Nephron progenitor cell (in vitro differentiated cells): ENCODE data around the gene POLR3A.
"Not testable (repeated sequence)": the region's sequence is repeated elsewhere in the genome, so short reads cannot be mapped to it uniquely, and the experiment has no call there.

Experiments
- DNase-seq: peaks from one replicate; pipeline ENCODE4 v3.0.0; 2021
- H3K27ac Mint-ChIP-seq: 2 replicates; pipeline ENCODE4 v1.8.0; 2021; ENCODE audit warnings: mild to moderate bottlenecking, moderate library complexity, mixed read lengths
- H3K27me3 Mint-ChIP-seq: 2 replicates; pipeline ENCODE4 v1.8.0; 2021; ENCODE audit warnings: mild to moderate bottlenecking, low read depth, mixed read lengths; ENCODE audit not compliant: poor library complexity
- H3K36me3 Mint-ChIP-seq: 2 replicates; pipeline ENCODE4 v1.8.0; 2021; ENCODE audit warnings: low read depth, mixed read lengths
- H3K4me1 Mint-ChIP-seq: 2 replicates; pipeline ENCODE4 v1.8.0; 2021; ENCODE audit warnings: mixed read lengths
- H3K4me3 Mint-ChIP-seq: 2 replicates; pipeline ENCODE4 v1.8.0; 2021; ENCODE audit warnings: mild to moderate bottlenecking, moderate library complexity, mixed read lengths
- H3K9me3 Mint-ChIP-seq: 2 replicates; pipeline ENCODE4 v1.8.0; 2021; ENCODE audit warnings: mild to moderate bottlenecking, moderate library complexity, mixed read lengths
- CTCF ChIP-seq: fragments of 200-600 bp; sonication (generic); IDR thresholded peaks from 2 replicates; pipeline ENCODE4 v1.5.0; 2021; ENCODE audit warnings: antibody characterized with exemption

POLR3A gene

DNA sequence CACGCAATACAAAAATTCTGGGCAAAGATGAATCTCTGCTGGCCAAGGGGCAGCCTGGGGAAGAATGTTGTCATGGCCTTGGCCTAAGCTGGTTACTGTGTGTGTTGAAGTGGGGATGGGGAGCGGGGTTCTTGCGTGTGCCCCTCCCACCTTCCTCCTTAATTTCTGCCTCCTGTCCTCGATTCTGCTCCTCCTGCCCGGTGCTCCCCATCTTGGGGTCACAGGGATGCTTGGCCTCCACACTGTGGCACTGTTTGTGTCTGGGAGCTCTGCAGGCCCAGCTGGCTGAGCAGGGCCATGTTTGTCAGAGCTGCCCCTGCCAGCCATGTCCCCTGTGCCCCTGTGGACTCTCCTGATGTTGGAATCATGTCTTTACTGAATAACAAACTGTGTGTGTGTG lies 41.4 kb upstream of the POLR3A start:
- peaks cover 24% of the 10 kb centered on the region for H3K9me3 Mint-ChIP-seq
- no peak overlapping the region for H3K4me3 Mint-ChIP-seq
- H3K27me3 Mint-ChIP-seq: peaks cover 2% of the 10 kb centered on the region
- H3K4me1 Mint-ChIP-seq: peaks cover 14% of the 10 kb centered on the region
- no peak overlapping the region for H3K27ac Mint-ChIP-seq
- peaks cover 5% of the 10 kb centered on the region for H3K36me3 Mint-ChIP-seq
- DNase-seq: no peak
- no peak for TF ChIP-seq CTCF

DNA sequence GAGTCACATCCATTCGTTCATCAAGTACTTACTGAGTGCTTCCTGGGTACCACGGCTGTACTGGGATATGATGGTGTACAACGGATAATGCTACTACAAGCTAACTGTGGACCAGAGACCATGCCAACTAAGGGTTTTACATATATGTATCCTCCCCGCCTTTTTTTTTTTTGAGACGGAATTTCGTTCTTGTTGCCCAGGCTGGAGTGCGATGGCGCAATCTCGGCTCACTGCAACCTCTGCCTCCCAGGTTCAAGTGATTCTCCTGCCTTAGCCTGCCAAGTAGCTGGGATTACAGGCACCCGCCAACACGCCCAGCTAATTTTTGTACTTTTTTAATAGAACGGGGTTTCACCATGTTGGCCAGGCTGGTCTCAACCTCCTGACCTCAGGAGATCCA lies 40.7 kb upstream of the POLR3A start:
- DNase-seq, H3K4me3 Mint-ChIP-seq, H3K27ac Mint-ChIP-seq, H3K27me3 Mint-ChIP-seq, H3K36me3 Mint-ChIP-seq: not testable (repeated sequence)
- peaks cover 18% of the 10 kb centered on the region for H3K9me3 Mint-ChIP-seq
- H3K4me1 Mint-ChIP-seq: peaks cover 18% of the 10 kb centered on the region

DNA sequence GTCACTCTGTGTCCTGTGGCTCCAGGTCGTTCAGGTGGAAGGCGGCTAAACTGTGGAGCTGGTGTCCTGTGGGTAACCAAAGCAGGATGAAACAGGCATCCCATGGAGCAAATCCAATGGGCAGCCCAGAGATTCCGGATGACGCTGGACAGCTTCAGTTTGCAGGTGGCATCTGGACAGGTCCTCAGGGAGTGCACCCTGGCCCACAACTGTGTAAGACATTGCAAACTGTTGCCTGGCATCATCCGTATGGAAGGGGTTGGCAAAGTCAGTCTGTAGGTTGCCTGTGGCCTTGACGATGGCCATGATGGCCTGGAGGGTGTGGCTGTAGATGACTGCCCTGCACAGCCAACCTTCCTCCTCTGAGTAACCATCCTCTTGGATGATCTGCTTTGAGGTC lies 39.8 kb upstream of the POLR3A start:
- no peak for TF ChIP-seq CTCF
- no peak for DNase-seq
- no peak overlapping the region for H3K27ac Mint-ChIP-seq
- H3K9me3 Mint-ChIP-seq: peaks cover 11% of the 10 kb centered on the region
- peaks cover 2% of the 10 kb centered on the region for H3K27me3 Mint-ChIP-seq
- no peak overlapping the region for H3K4me3 Mint-ChIP-seq
- H3K36me3 Mint-ChIP-seq: peaks cover 2% of the 10 kb centered on the region
- peaks cover 18% of the 10 kb centered on the region for H3K4me1 Mint-ChIP-seq

- H3K4me1 Mint-ChIP-seq: peaks cover 21% of the 10 kb centered on the region
- no peak for TF ChIP-seq CTCF
- H3K36me3 Mint-ChIP-seq: no peaks in the 10 kb centered on the region
- no peak overlapping the region for H3K27ac Mint-ChIP-seq
- peaks cover 6% of the 10 kb centered on the region for H3K27me3 Mint-ChIP-seq
- H3K4me3 Mint-ChIP-seq: no peak overlapping the region
- no peaks in the 10 kb centered on the region for H3K9me3 Mint-ChIP-seq
- DNase-seq: no peak
Measured at GRCh38 chr10:78066728-78067430, 37.6 kb upstream of the POLR3A start.

DNA sequence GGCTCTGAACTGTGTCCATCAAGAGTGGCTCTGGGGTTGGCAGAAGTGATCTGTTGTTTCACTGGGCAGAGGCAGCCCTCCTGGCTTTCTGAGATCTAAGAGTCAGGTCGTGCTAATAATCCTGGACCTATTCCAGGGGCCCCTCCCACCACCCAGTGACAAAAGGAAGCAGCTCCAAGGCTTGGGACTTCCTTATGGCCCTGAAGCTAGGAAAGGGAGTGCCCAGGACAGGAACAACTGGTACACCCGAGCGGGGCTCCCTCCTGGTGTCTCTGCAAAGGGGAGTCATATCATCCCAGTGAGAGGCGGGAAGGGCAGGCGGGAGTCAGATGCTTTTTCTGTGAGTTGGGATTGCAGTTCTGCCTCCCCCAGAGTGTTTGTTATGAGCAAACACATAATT lies 36.7 kb upstream of the POLR3A start:
- H3K4me1 Mint-ChIP-seq: peaks cover 21% of the 10 kb centered on the region
- peaks cover 6% of the 10 kb centered on the region for H3K27me3 Mint-ChIP-seq
- no peak overlapping the region for H3K27ac Mint-ChIP-seq
- no peak for TF ChIP-seq CTCF
- no peak for DNase-seq
- H3K4me3 Mint-ChIP-seq: no peak overlapping the region
- H3K9me3 Mint-ChIP-seq: no peaks in the 10 kb centered on the region
- H3K36me3 Mint-ChIP-seq: no peaks in the 10 kb centered on the region

DNA sequence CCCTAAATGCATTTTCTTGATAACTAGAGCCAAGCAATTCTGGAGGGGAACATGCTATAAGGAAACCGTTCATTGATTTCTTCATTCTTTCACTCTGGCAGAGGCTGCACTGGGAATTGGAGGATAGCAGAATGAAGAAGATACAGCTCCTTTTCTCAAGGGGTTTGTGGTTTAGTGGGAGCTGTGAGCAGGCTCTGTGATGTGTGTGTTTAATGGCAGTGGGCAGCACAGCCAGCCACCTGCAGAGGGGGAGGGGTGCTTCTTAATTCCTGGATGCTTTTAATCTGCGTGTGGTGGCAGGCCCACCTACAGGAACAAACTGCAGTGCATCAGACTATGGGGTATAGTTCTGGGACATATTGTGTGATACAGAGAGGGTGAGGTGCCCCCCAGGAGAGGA lies 36.3 kb upstream of the POLR3A start:
- Mint-ChIP-seq H3K4me1 (peaks cover 21% of the 10 kb centered on the region), H3K27ac (no peak overlapping the region), H3K27me3 (peaks cover 6% of the 10 kb centered on the region), H3K4me3 (no peak overlapping the region), H3K9me3 (no peaks in the 10 kb centered on the region), H3K36me3 (no peaks in the 10 kb centered on the region)
- DNase-seq: no peak
- no peak for TF ChIP-seq CTCF

DNA sequence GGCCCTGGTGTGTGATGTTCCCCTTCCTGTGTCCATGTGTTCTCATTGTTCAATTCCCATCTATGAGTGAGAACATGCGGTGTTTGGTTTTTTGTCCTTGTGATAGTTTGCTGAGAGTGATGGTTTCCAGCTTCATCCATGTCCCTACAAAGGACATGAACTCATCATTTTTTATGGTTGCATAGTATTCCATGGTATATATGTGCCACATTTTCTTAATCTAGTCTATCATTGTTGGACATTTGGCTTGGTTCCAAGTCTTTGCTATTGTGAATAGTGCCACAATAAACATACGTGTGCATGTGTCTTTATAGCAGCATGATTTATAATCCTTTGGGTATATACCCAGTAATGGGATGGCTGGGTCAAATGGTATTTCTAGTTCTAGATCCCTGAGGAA lies 35.6 kb upstream of the POLR3A start:
- not testable (repeated sequence) for H3K27ac Mint-ChIP-seq, H3K4me3 Mint-ChIP-seq, H3K36me3 Mint-ChIP-seq, H3K27me3 Mint-ChIP-seq, H3K9me3 Mint-ChIP-seq, DNase-seq
- peaks cover 21% of the 10 kb centered on the region for H3K4me1 Mint-ChIP-seq
